Measurements from ENCODE around the gene COPZ1. TPM values are rescaled to one million over a fixed set of nuclear protein-coding genes. Genes with fewer than 3 reads are reported as not detected.

COPZ1 gene
- total and polyA plus RNA-seq, 9 of the 15 experiments (the other 6 are each of a cell fraction or from before 2014, with no cell fraction given), result 137 to 487 (median 233) TPM

DNA sequence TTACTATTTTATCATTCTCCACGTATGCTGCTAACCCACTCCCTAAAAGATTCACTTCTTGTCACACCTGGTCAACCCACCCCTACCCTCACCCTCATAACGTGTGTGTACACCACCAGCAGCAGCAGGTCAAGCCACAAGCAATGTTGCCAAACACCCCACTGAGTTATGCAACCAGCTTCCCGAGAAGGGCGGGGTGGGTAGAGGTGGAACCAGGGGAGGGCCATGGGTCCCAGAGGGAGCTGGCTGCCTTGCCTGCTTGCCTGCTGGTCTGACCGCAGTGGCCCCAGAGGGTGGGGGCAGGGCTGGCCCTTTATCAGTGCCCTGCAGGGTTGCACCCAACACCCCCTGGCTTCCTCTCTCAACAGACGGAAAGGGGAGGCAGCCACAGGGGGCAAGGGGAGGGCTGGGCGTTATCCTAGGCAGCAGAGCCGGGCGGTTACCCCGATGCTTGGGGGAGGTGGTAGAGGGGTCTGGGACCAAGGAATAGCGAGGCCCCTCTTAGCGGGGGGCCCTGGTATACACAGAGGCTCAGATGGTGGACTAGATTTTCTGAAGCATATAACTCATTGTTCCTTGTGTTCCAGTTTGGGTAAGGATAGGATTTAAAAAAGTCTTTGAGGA, 20.6 kb upstream of the COPZ1 start (continued):
- peak; percentile 67 for TF ChIP-seq RBBP5 (IDR thresholded peaks at IDR 0.05; ENCODE audit: borderline replicate concordance, insufficient read depth, low read length, poor library complexity, severe bottlenecking)
- TF ChIP-seq ZNF507 (tag; conservative IDR thresholded peaks at IDR 0.05), result no peak
- TF ChIP-seq ZNF785 (CRISPR knock-in tag; IDR thresholded peaks at IDR 0.05), result no peak
- TF ChIP-seq ETS2 (tag; IDR thresholded peaks at IDR 0.05; ENCODE audit: borderline replicate concordance, poor library complexity, severe bottlenecking), result no peak
- peak; percentile 62; the same call in 1 of the 2 replicates for TF ChIP-seq NR2C2 (CRISPR knock-in tag; IDR thresholded peaks at IDR 0.05)
- TF ChIP-seq NR2C2 (tag; IDR thresholded peaks at IDR 0.05), result peak; percentile 73
- no peak for TF ChIP-seq ZNF695 (CRISPR knock-in tag; IDR thresholded peaks at IDR 0.05)
- TF ChIP-seq ZKSCAN3 (CRISPR knock-in tag; IDR thresholded peaks at IDR 0.05), result no peak
- TF ChIP-seq C11orf30 (IDR thresholded peaks at IDR 0.05; ENCODE audit: low read depth), result no peak
- peak; percentile 76; the same call in 1 of the 2 replicates for TF ChIP-seq PTBP1 (IDR thresholded peaks at IDR 0.05; ENCODE audit: low read depth, low read length)
- no peak for TF ChIP-seq DDX20 (tag; IDR thresholded peaks at IDR 0.05; ENCODE audit: low read depth)
- peak; percentile 59; the same call in 1 of the 2 replicates for TF ChIP-seq ZEB2 (IDR thresholded peaks at IDR 0.05)
- TF ChIP-seq, protein P1, sequence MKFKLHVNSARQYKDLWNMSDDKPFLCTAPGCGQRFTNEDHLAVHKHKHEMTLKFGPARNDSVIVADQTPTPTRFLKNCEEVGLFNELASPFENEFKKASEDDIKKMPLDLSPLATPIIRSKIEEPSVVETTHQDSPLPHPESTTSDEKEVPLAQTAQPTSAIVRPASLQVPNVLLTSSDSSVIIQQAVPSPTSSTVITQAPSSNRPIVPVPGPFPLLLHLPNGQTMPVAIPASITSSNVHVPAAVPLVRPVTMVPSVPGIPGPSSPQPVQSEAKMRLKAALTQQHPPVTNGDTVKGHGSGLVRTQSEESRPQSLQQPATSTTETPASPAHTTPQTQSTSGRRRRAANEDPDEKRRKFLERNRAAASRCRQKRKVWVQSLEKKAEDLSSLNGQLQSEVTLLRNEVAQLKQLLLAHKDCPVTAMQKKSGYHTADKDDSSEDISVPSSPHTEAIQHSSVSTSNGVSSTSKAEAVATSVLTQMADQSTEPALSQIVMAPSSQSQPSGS (CRISPR knock-in tag; IDR thresholded peaks at IDR 0.05), result no peak
- TF ChIP-seq NFE2 (IDR thresholded peaks at IDR 0.05; ENCODE audit: low read depth), result peak; percentile 68
- peak; percentile 96 for TF ChIP-seq NEUROD1 (IDR thresholded peaks at IDR 0.05; ENCODE audit: borderline replicate concordance, low read depth, low read length, partially characterized antibody)
- TF ChIP-seq ZNF780A (CRISPR knock-in tag; IDR thresholded peaks at IDR 0.05), result no peak
- TF ChIP-seq, protein P2, sequence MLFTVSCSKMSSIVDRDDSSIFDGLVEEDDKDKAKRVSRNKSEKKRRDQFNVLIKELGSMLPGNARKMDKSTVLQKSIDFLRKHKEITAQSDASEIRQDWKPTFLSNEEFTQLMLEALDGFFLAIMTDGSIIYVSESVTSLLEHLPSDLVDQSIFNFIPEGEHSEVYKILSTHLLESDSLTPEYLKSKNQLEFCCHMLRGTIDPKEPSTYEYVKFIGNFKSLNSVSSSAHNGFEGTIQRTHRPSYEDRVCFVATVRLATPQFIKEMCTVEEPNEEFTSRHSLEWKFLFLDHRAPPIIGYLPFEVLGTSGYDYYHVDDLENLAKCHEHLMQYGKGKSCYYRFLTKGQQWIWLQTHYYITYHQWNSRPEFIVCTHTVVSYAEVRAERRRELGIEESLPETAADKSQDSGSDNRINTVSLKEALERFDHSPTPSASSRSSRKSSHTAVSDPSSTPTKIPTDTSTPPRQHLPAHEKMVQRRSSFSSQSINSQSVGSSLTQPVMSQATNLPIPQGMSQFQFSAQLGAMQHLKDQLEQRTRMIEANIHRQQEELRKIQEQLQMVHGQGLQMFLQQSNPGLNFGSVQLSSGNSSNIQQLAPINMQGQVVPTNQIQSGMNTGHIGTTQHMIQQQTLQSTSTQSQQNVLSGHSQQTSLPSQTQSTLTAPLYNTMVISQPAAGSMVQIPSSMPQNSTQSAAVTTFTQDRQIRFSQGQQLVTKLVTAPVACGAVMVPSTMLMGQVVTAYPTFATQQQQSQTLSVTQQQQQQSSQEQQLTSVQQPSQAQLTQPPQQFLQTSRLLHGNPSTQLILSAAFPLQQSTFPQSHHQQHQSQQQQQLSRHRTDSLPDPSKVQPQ (CRISPR knock-in tag; IDR thresholded peaks at IDR 0.05; ENCODE audit: borderline replicate concordance), result no peak
- peak; percentile 48 for TF ChIP-seq MECOM (CRISPR knock-in tag; IDR thresholded peaks at IDR 0.05)
- TF ChIP-seq ZNF583 (CRISPR knock-in tag; IDR thresholded peaks at IDR 0.05), result peak; percentile 87
- TF ChIP-seq PREB (CRISPR knock-in tag; IDR thresholded peaks at IDR 0.05), result no peak
- TF ChIP-seq, protein P3, sequence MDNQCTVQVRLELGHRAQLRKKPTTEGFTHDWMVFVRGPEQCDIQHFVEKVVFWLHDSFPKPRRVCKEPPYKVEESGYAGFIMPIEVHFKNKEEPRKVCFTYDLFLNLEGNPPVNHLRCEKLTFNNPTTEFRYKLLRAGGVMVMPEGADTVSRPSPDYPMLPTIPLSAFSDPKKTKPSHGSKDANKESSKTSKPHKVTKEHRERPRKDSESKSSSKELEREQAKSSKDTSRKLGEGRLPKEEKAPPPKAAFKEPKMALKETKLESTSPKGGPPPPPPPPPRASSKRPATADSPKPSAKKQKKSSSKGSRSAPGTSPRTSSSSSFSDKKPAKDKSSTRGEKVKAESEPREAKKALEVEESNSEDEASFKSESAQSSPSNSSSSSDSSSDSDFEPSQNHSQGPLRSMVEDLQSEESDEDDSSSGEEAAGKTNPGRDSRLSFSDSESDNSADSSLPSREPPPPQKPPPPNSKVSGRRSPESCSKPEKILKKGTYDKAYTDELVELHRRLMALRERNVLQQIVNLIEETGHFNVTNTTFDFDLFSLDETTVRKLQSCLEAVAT (IDR thresholded peaks at IDR 0.05), result peak in 1 of 2 experiments; percentile 97; a peak in 2 of 4 replicates
- no peak; the same call in 1 of the 2 replicates for TF ChIP-seq THRAP3 (IDR thresholded peaks at IDR 0.05; ENCODE audit: borderline replicate concordance)
- TF ChIP-seq TAF9B (IDR thresholded peaks at IDR 0.05; ENCODE audit: partially characterized antibody), result no peak
- TF ChIP-seq ZNF133 (CRISPR knock-in tag; IDR thresholded peaks at IDR 0.05), result no peak; the same call in 1 of the 2 replicates
